Esophagus (tissue), 2 donors: ENCODE measurements around the gene RNF212B. TPM values are rescaled to one million over a fixed set of nuclear protein-coding genes. Genes with fewer than 3 reads are reported as not detected.
"Not testable (repeated sequence)": the region's sequence is repeated elsewhere in the genome, so short reads cannot be mapped to it uniquely, and the experiment has no call there.

Source experiments
- H3K27ac ChIP-seq, 2 donors: one replicate each; pipeline ENCODE4 v1.5.1; 2013; ENCODE audit warnings: low read depth in 2 of 2, mild to moderate bottlenecking in 2 of 2, inconsistent platforms in 1 of 2, low read length in 1 of 2, moderate library complexity in 1 of 2
- H3K27me3 ChIP-seq, 2 donors: one replicate each; pipeline ENCODE4 v1.6.1; 2013; ENCODE audit warnings: low read length in 2 of 2, control low read depth in 1 of 2, mild to moderate bottlenecking in 1 of 2; ENCODE audit not compliant: insufficient read depth in 2 of 2, control insufficient read depth in 1 of 2
- H3K36me3 ChIP-seq, 2 donors: one replicate each; pipeline ENCODE4 v1.6.1; 2013; ENCODE audit warnings: low read length in 1 of 2; ENCODE audit not compliant: control insufficient read depth in 2 of 2, insufficient read depth in 2 of 2
- H3K4me1 ChIP-seq, 2 donors: one replicate each; pipeline ENCODE4 v1.6.1; 2013; ENCODE audit warnings: low read length in 1 of 2; ENCODE audit not compliant: control insufficient read depth in 2 of 2, insufficient read depth in 2 of 2
- H3K4me3 ChIP-seq, 2 donors: one replicate each; pipeline ENCODE4 v1.5.1; 2013; ENCODE audit warnings: low read length in 2 of 2, mild to moderate bottlenecking in 2 of 2, low read depth in 1 of 2, moderate library complexity in 1 of 2
- H3K9me3 ChIP-seq, 2 donors: one replicate each; pipeline ENCODE4 v1.6.1; 2013; ENCODE audit warnings: mild to moderate bottlenecking in 2 of 2, low read depth in 1 of 2, low read length in 1 of 2, moderate library complexity in 1 of 2; ENCODE audit not compliant: control insufficient read depth in 2 of 2, insufficient read depth in 1 of 2
- WGBS, 2 donors: extraction: QIAGEN DNeasy Blood & Tissue Kit; methylation state at CpG; one replicate each; pipeline ENCODE4 v1.1.7; 2013; 5-methylcytosine and 5-hydroxymethylcytosine counted together
- polyA plus RNA-seq, 2 donors: library from polyadenylated mRNA; stranded (reverse); fragments of 200-250 nt; gene quantifications; one replicate each; pipeline ENCODE4 v1.2.3, GENCODE V29; 2013
- donor health status: healthy with polysubstance abuse.
- donor health status: Bipolar disorder and iron deficiency.

RNF212B gene
- polyA plus RNA-seq, 2 donors: not detected

DNA sequence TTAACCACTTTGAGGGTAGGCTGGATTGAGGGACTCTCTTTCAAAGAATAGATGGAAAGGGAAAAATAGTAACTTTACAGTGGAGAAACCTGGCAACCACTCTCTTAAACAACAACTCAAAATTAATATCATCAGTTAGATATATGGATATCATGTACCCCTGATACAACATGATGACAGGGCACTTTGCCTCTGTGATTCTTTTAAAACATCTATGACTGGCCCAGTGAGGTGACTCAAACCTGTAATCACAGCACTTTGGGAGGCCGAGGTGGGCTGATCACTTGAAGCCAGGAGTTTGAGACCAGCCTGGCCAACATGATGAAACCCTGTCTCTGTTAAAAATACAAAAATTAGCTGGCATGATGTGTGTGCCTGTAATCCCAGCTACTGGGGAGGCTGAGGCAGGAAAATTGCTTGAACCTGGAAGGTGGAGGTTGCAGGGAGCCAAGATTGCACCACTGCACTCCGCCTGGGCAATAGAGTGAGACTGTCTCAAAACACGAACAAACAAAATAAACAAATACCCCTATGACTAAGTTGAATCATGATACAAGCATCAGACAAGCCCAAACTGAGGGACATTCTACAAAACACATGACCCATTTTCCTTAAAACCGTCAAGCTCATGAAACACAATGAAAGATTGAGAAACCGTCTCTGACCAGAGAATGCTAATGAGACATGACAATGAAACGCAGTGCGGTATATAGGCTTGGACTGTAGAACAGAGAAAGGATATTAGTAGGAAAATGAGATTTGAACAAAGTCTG is 27.9 kb upstream of the RNF212B start:
- Histone ChIP-seq H3K27ac (no peak overlapping the region), H3K27me3 (no peaks in the 10 kb centered on the region), H3K36me3 (no peaks in the 10 kb centered on the region), H3K4me3 (no peak overlapping the region), H3K9me3 (no peaks in the 10 kb centered on the region), H3K4me1 (no peaks in the 10 kb centered on the region)
- 70 to 86% methylated on average over 7 of the region's 7 CpGs for WGBS, 2 donors

- Histone ChIP-seq H3K27ac (no peak overlapping the region), H3K27me3 (no peaks in the 10 kb centered on the region), H3K9me3 (no peaks in the 10 kb centered on the region), H3K4me3 (no peak overlapping the region), H3K36me3 (no peaks in the 10 kb centered on the region), H3K4me1 (no peaks in the 10 kb centered on the region)
- 87 to 92% methylated on average over 1 of the region's 1 CpG for WGBS, 2 donors
Measured at GRCh38 chr14:23215421-23215820, 22.3 kb upstream of the RNF212B start.

GRCh38 chr14:23217032-23218020 is 20.4 kb upstream of the RNF212B start:
- 76 to 89% methylated on average over 6 of the region's 6 CpGs for WGBS, 2 donors
- Histone ChIP-seq H3K36me3 (no peaks in the 10 kb centered on the region), H3K4me1 (no peaks in the 10 kb centered on the region), H3K27me3 (no peaks in the 10 kb centered on the region), H3K27ac (no peak overlapping the region), H3K9me3 (no peaks in the 10 kb centered on the region), H3K4me3 (no peak overlapping the region)

GRCh38 chr14:23219075-23219474 is 18.7 kb upstream of the RNF212B start:
- H3K9me3 ChIP-seq: no peaks in the 10 kb centered on the region
- H3K27me3 ChIP-seq: no peaks in the 10 kb centered on the region
- H3K36me3 ChIP-seq: no peaks in the 10 kb centered on the region
- WGBS, 2 donors: 72 to 77% methylated on average over 3 of the region's 3 CpGs
- H3K4me3 ChIP-seq: no peak overlapping the region
- no peak overlapping the region for H3K27ac ChIP-seq
- H3K4me1 ChIP-seq: no peaks in the 10 kb centered on the region

GRCh38 chr14:23224958-23225357 is 12.8 kb upstream of the RNF212B start:
- H3K9me3 ChIP-seq, H3K36me3 ChIP-seq, H3K27ac ChIP-seq, H3K4me1 ChIP-seq, H3K4me3 ChIP-seq, H3K27me3 ChIP-seq: not testable (repeated sequence)
- WGBS, 2 donors: 77 to 85% methylated on average over 1 of the region's 1 CpG

- Histone ChIP-seq H3K36me3 (no peaks in the 10 kb centered on the region), H3K9me3 (no peaks in the 10 kb centered on the region), H3K4me1 (no peaks in the 10 kb centered on the region), H3K27ac (no peak overlapping the region), H3K4me3 (no peak overlapping the region), H3K27me3 (no peaks in the 10 kb centered on the region)
- 46 to 68% methylated on average over 4 of the region's 4 CpGs for WGBS, 2 donors
Measured at GRCh38 chr14:23227566-23227965, 10.2 kb upstream of the RNF212B start.

DNA sequence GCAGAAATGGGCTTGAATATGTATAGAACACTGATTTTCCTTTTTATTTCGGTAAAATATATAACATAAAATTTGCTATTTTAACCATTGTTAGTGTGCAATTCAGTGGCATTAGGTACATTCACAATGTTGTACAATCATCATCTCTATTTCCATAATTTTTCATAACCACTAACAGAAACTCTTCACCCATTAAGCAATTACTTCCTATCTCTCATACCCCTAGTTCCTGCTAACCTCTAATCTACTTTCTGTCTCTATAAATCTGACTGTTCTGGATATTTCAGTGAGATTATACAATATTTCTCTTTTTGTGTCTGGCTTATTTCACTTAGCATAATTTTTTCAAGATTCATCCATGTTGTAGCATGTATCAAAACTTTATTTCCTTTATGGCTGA is 8.9 kb upstream of the RNF212B start:
- no peaks in the 10 kb centered on the region for H3K4me1 ChIP-seq
- H3K36me3 ChIP-seq: no peaks in the 10 kb centered on the region
- no peak overlapping the region for H3K4me3 ChIP-seq
- WGBS, 2 donors: 91 to 93% methylated on average over 1 of the region's 1 CpG
- H3K9me3 ChIP-seq: no peaks in the 10 kb centered on the region
- no peak overlapping the region for H3K27ac ChIP-seq
- no peaks in the 10 kb centered on the region for H3K27me3 ChIP-seq

DNA sequence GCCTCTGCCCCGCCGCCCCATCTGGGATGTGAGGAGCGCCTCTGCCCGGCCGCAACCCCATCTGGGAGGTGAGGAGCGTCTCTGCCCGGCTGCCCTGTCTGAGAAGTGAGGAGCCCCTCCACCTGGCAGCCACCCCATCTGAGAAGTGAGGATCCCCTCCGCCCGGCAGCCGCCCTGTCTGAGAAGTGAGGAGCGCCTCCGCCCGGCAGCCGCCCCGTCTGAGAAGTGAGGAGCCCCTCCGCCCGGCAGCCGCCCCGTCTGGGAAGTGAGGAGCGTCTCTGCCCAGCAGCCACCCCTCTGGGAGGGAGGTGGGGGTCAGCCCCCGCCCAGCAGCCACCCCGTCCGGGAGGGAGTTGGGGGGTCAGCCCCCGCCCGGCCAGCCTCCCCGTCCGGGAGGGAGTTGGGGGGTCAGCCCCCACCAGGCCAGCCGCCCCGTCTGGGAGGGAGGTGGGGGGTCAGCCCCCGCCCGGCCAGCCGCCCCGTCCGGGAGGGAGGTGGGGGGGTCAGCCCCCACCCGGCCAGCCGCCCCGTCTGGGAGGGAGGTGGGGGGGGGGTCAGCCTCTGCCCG is 5.4 kb upstream of the RNF212B start:
- not testable (repeated sequence) for H3K4me1 ChIP-seq, H3K27ac ChIP-seq, H3K36me3 ChIP-seq, H3K27me3 ChIP-seq, H3K4me3 ChIP-seq, H3K9me3 ChIP-seq
- WGBS, 2 donors: 92 to 96% methylated on average over 22 to 38 of the region's 38 CpGs

DNA sequence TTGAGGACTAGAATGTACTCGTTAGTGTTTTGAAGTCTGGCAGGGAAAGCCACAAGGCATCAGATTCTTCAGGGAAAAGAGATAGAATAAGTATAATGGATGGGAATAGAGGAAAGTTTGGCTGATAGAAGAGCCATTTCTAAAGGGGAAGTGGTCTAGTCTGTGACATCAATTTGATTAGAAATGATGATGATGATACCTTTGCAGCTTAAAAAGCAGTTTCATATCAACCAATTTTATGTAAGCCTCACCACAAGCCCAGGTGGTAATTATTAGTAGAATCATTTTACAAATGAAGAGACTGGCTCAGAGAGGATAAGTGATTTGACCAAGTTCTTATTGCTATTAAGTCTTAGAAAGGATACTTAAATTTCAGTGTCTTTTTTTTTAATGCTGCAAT is 2.9 kb downstream of the RNF212B start:
- Histone ChIP-seq H3K9me3 (no peaks in the 10 kb centered on the region), H3K4me1 (peaks cover 0 to 2% of the 10 kb centered on the region in 2 donors), H3K27me3 (no peaks in the 10 kb centered on the region), H3K27ac (no peak overlapping the region), H3K36me3 (no peaks in the 10 kb centered on the region), H3K4me3 (no peak overlapping the region)
- 70 to 88% methylated on average over 1 of the region's 1 CpG for WGBS, 2 donors
